GM12874 (cell line): ENCODE measurements around the gene ITGA11.

Experiments used
- CTCF ChIP-seq: IDR thresholded peaks from 2 replicates; pipeline ENCODE4 v1.5.1; 2011; ENCODE audit warnings: low read depth, mild to moderate bottlenecking, control low read depth, low read length, moderate library complexity; ENCODE audit not compliant: insufficient read depth

Gene ITGA11

GRCh38 chr15:68389936-68390817 is 41.8 kb downstream of the ITGA11 start:
- TF ChIP-seq CTCF, result no peak

DNA sequence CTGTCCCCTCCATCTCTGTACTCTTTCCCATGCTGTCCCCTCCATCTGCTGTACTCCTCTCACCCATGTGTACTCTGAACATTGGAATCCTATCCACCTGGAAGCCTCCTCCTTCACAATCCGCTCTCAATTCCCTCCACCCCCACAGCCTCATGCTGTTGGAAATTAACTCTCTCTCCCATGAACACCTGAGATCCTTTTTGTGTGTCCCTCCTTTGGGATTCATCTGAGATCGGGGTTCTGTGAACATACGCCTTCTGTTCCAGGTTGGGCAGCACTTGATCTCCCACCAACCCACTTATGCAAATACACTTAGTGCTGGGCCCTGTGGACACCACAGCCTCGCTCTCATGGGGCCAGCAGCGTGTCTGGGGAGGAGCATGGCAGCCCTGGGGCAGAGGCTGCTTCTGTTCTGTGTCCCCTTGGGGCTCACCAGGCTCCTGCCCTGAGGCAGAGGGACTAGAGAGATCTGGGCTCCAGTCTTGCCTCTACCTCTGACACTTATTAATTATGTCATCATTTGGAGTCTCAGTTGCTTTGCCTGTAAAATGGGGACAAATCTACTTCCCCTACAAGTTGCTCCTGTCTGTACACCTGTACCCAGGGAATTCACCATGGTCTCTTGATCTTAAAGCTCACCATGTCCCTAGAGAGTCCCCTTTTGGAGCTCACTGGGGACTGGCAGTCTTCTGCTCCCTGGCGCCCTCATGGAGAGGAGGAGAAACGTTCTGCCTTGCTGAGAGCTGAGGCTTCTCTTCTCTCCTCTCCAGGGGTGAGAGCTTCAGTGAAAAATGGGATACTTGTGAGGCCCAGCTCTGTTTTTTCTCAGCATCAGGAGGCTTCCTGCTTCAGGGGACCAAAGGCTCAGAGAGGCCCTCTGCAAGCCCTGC is 42.7 kb downstream of the ITGA11 start:
- TF ChIP-seq CTCF, result no peak

GRCh38 chr15:68387381-68388143 is 44.4 kb downstream of the ITGA11 start:
- no peak for TF ChIP-seq CTCF

GRCh38 chr15:68386587-68387288 is 45.2 kb downstream of the ITGA11 start:
- TF ChIP-seq CTCF, result no peak

DNA sequence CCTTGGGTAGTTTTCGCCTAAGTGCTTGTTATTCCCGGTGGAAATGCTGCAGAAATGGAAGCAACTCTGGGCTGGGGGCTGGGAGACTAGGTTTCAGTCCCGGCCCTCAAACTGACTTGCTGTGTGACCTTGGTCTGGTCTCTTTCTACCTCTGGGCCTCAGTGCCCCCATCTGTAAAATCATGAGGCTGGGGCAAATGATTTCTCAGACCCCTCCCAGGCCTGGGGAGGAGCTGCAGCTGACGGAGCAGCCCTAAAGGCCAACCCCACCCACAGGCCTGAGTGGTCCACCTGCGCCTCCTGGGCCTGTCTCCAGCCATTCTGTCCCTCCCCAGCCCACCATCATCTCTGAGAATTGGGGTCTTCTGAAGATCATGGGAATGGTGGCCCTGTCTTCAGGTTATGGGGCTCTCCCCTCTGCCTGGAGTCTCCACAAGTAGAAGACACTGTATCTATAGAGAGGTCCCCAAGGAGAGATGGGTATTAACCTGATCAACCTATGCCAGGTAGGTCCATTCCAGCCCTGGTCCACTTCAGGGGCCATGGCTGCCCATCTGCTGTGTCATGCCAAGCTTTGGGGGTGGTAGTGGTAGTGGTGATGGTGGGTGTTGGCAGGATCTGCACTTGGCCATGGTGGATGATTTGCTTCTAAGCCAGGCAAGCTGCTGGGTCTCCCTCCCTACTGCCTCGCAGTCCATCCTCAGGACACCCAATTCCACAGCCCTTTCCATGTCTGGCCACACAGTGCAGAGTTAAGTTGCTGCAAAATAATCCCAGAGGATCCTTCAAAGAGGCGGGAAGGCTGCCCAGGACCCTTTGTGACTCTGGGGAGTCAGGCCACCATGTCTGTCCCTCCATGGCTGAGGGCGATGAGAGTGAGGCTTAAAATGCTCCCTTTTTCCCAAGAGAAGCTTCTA is 46.0 kb downstream of the ITGA11 start:
- no peak for TF ChIP-seq CTCF

DNA sequence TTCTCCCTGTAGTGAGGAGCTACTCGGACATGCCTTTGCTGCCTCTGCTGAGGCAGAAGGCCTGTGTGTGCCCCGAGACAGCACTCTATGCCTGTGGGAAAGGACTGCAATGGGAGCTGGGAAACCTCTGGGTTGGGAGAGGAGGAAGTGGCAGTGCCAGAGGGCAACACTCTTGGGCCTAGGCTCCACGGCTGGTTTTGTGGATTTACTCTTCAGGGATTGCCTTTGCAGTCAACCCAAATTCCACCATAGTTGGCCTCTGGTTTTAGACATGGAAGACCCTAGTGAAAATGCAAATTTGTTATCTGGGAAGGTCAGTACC is 46.8 kb downstream of the ITGA11 start:
- no peak for TF ChIP-seq CTCF
